Measurements from ENCODE around the gene PDXK. TPM values are rescaled to one million over a fixed set of nuclear protein-coding genes. Genes with fewer than 3 reads are reported as not detected.

Gene PDXK
- total and polyA plus RNA-seq, 9 of the 15 experiments (the other 6 are each of a cell fraction or from before 2014, with no cell fraction given) = 5.6 to 162 (median 76.5) TPM

DNA sequence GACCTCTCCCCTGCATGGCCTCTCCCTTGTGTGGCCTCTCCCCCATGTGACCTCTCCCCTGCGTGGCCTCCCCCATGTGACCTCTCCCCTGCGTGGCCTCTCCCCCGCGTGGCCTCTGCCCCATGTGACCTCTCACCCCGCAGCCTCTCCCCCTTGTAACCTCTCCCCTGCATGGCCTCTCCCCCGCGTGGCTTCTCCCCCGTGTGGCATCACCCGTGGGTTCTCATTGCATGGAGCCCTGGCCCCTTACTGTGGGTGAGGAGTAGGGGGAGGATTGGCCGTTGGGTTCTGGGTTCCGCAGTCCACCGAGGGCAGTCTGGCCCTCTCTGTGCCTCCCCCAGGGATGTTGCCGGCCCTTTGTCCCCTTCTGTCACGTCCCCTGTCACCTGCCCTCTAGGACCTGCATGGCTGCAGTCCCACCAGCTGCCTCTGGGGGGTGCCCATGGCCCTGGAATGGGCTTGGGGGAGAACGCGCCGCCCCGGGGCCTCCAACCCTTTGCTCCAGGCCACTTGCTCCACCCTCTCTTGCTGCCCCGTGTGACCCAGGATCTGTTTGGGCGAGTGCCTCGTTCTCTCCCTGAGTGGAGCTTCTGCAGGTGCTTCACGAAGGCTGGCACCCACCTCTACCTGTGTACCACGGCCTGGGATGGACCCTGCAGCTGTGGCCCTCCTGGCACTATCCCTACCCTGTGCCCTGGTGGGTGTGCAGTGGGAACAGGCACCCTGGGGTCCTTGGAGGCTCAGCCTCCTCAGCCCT is 91.8 kb downstream of the PDXK start (continued):
- TF ChIP-seq TCFL5 (CRISPR knock-in tag; conservative IDR thresholded peaks at IDR 0.05) = no peak
- no peak for TF ChIP-seq EZH2 (IDR thresholded peaks at IDR 0.05; ENCODE audit: borderline replicate concordance, low read depth, low read length)
- TF ChIP-seq DPF2 (IDR thresholded peaks at IDR 0.05) = 0 out of 2 replicates have a peak, but pooled peaks have one; percentile 37
- TF ChIP-seq KLF13 (tag; IDR thresholded peaks at IDR 0.05; ENCODE audit: borderline replicate concordance, low read depth) = peak; percentile 67; the same call in 1 of the 2 replicates
- TF ChIP-seq ZNF696 (CRISPR knock-in tag; conservative IDR thresholded peaks at IDR 0.05) = no peak
- TF ChIP-seq, protein P1, sequence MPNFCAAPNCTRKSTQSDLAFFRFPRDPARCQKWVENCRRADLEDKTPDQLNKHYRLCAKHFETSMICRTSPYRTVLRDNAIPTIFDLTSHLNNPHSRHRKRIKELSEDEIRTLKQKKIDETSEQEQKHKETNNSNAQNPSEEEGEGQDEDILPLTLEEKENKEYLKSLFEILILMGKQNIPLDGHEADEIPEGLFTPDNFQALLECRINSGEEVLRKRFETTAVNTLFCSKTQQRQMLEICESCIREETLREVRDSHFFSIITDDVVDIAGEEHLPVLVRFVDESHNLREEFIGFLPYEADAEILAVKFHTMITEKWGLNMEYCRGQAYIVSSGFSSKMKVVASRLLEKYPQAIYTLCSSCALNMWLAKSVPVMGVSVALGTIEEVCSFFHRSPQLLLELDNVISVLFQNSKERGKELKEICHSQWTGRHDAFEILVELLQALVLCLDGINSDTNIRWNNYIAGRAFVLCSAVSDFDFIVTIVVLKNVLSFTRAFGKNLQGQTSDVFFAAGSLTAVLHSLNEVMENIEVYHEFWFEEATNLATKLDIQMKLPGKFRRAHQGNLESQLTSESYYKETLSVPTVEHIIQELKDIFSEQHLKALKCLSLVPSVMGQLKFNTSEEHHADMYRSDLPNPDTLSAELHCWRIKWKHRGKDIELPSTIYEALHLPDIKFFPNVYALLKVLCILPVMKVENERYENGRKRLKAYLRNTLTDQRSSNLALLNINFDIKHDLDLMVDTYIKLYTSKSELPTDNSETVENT (CRISPR knock-in tag; IDR thresholded peaks at IDR 0.05) = no peak; the same call in 1 of the 2 replicates
- TF ChIP-seq, protein P2, sequence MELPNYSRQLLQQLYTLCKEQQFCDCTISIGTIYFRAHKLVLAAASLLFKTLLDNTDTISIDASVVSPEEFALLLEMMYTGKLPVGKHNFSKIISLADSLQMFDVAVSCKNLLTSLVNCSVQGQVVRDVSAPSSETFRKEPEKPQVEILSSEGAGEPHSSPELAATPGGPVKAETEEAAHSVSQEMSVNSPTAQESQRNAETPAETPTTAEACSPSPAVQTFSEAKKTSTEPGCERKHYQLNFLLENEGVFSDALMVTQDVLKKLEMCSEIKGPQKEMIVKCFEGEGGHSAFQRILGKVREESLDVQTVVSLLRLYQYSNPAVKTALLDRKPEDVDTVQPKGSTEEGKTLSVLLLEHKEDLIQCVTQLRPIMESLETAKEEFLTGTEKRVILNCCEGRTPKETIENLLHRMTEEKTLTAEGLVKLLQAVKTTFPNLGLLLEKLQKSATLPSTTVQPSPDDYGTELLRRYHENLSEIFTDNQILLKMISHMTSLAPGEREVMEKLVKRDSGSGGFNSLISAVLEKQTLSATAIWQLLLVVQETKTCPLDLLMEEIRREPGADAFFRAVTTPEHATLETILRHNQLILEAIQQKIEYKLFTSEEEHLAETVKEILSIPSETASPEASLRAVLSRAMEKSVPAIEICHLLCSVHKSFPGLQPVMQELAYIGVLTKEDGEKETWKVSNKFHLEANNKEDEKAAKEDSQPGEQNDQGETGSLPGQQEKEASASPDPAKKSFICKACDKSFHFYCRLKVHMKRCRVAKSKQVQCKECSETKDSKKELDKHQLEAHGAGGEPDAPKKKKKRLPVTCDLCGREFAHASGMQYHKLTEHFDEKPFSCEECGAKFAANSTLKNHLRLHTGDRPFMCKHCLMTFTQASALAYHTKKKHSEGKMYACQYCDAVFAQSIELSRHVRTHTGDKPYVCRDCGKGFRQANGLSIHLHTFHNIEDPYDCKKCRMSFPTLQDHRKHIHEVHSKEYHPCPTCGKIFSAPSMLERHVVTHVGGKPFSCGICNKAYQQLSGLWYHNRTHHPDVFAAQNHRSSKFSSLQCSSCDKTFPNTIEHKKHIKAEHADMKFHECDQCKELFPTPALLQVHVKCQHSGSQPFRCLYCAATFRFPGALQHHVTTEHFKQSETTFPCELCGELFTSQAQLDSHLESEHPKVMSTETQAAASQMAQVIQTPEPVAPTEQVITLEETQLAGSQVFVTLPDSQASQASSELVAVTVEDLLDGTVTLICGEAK (IDR thresholded peaks at IDR 0.05) = 0 out of 2 replicates have a peak, but pooled peaks have one; percentile 6
- TF ChIP-seq, protein P2 (CRISPR knock-in tag; IDR thresholded peaks at IDR 0.05) = no peak
- TF ChIP-seq ESRRA (IDR thresholded peaks at IDR 0.05; ENCODE audit: borderline replicate concordance, low read depth) = peak; percentile 68
- no peak for TF ChIP-seq KAT8 (IDR thresholded peaks at IDR 0.05; ENCODE audit: low read depth)
- TF ChIP-seq, protein P3, sequence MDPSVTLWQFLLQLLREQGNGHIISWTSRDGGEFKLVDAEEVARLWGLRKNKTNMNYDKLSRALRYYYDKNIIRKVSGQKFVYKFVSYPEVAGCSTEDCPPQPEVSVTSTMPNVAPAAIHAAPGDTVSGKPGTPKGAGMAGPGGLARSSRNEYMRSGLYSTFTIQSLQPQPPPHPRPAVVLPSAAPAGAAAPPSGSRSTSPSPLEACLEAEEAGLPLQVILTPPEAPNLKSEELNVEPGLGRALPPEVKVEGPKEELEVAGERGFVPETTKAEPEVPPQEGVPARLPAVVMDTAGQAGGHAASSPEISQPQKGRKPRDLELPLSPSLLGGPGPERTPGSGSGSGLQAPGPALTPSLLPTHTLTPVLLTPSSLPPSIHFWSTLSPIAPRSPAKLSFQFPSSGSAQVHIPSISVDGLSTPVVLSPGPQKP (CRISPR knock-in tag; IDR thresholded peaks at IDR 0.05) = no peak
- TF ChIP-seq, protein P4, sequence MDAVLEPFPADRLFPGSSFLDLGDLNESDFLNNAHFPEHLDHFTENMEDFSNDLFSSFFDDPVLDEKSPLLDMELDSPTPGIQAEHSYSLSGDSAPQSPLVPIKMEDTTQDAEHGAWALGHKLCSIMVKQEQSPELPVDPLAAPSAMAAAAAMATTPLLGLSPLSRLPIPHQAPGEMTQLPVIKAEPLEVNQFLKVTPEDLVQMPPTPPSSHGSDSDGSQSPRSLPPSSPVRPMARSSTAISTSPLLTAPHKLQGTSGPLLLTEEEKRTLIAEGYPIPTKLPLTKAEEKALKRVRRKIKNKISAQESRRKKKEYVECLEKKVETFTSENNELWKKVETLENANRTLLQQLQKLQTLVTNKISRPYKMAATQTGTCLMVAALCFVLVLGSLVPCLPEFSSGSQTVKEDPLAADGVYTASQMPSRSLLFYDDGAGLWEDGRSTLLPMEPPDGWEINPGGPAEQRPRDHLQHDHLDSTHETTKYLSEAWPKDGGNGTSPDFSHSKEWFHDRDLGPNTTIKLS (IDR thresholded peaks at IDR 0.05; ENCODE audit: borderline replicate concordance, low read depth) = no peak

Data from K562 (cell line).